Smooth muscle cell (in vitro differentiated cells): Measurements from ENCODE around the gene DYSF. TPM values are rescaled to one million over a fixed set of nuclear protein-coding genes. Genes with fewer than 3 reads are reported as not detected.

Experiments
- DNase-seq: peaks from one replicate; lab custom pipeline; 2025; ENCODE audit not compliant: unreplicated experiment; lab: John Stamatoyannopoulos, UW
- H2AFZ ChIP-seq: fragments of 200-600 bp; sonication (generic); 2 replicates; pipeline ENCODE4 v1.6.0; 2016; ENCODE audit warnings: antibody characterized with exemption, low read depth, mild to moderate bottlenecking
- H3F3A ChIP-seq: fragments of 200-600 bp; sonication (generic); 2 replicates; pipeline ENCODE4 v1.6.0; 2017; ENCODE audit warnings: antibody characterized with exemption, low read depth
- H3K27ac ChIP-seq: fragments of 200-600 bp; sonication (generic); 2 replicates; pipeline ENCODE4 v1.5.1; 2016; ENCODE audit warnings: low read depth, mild to moderate bottlenecking
- H3K27me3 ChIP-seq: fragments of 200-600 bp; sonication (generic); 2 replicates; pipeline ENCODE4 v1.6.1; 2016; ENCODE audit warnings: low read depth, mild to moderate bottlenecking
- H3K36me3 ChIP-seq: fragments of 200-600 bp; sonication (generic); 2 replicates; pipeline ENCODE4 v1.5.1; 2016; ENCODE audit warnings: low read depth
- H3K4me1 ChIP-seq: fragments of 200-600 bp; sonication (generic); 2 replicates; pipeline ENCODE4 v1.5.1; 2016; ENCODE audit warnings: low read depth
- H3K4me2 ChIP-seq: fragments of 200-600 bp; sonication (generic); 2 replicates; pipeline ENCODE4 v1.6.0; 2016; ENCODE audit warnings: mild to moderate bottlenecking
- H3K4me3 ChIP-seq: fragments of 200-600 bp; sonication (generic); 2 replicates; pipeline ENCODE4 v1.5.1; 2016; ENCODE audit warnings: mild to moderate bottlenecking
- H3K79me2 ChIP-seq: fragments of 200-600 bp; sonication (generic); 2 replicates; pipeline ENCODE4 v1.6.0; 2016; ENCODE audit warnings: low read depth, mild to moderate bottlenecking
- H3K9ac ChIP-seq: fragments of 200-600 bp; sonication (generic); 2 replicates; pipeline ENCODE4 v1.6.0; 2016; ENCODE audit warnings: low read depth
- H3K9me3 ChIP-seq: fragments of 200-600 bp; sonication (generic); replicated peaks from 2 replicates; pipeline ENCODE4 v1.5.1; 2016; ENCODE audit warnings: low read depth
- H4K20me1 ChIP-seq: fragments of 200-600 bp; sonication (generic); 2 replicates; pipeline ENCODE4 v1.6.0; 2016; ENCODE audit warnings: low read depth
- CTCF ChIP-seq: fragments of 200-600 bp; sonication (generic); IDR thresholded peaks from 2 replicates; pipeline ENCODE4 v1.5.1; 2017; ENCODE audit warnings: borderline replicate concordance, mild to moderate bottlenecking, antibody characterized with exemption; ENCODE audit not compliant: insufficient read depth, poor library complexity, severe bottlenecking
- WGBS: methylation state at CpG from one replicate; pipeline ENCODE4 v1.1.7; 2016; ENCODE audit warnings: low lambda C conversion rate; 5-methylcytosine and 5-hydroxymethylcytosine counted together
- polyA plus RNA-seq: library from polyadenylated mRNA; unstranded; fragments of >200 nt; fragmentation: Nextera tagmentation; extraction: Ambion mirVana; gene quantifications from 2 replicates; pipeline ENCODE4 v1.2.1, GENCODE V29; 2016
- total RNA-seq: library from RNA; depleted of rRNA; stranded (reverse); fragments of >200 nt; gene quantifications from 2 replicates; pipeline ENCODE4 v1.2.3, GENCODE V29; 2014

The DYSF gene
- total and polyA plus RNA-seq, 2 experiments from 2014 or later: 0.64 to 1.6 TPM

- H4K20me1 ChIP-seq: no peaks in the 10 kb centered on the region
- no peak overlapping the region for H3K4me3 ChIP-seq
- H3K27me3 ChIP-seq: peaks cover 6% of the 10 kb centered on the region
- no peaks in the 10 kb centered on the region for H3K4me1 ChIP-seq
- H3K36me3 ChIP-seq: no peaks in the 10 kb centered on the region
- 63% methylated on average over 12 of the region's 13 CpGs for WGBS
- no peak for DNase-seq
- H3K9ac ChIP-seq: no peak overlapping the region
- H3K9me3 ChIP-seq: no peaks in the 10 kb centered on the region
- H3K27ac ChIP-seq: no peak overlapping the region
- no peaks in the 10 kb centered on the region for H3K79me2 ChIP-seq
- H2AFZ ChIP-seq: no peak overlapping the region
- H3F3A ChIP-seq: no peaks in the 10 kb centered on the region
- no peak overlapping the region for H3K4me2 ChIP-seq
- no peak for TF ChIP-seq CTCF
These were observed 94.4 kb downstream of the DYSF start for GRCh38 chr2:71547616-71548285.

DNA sequence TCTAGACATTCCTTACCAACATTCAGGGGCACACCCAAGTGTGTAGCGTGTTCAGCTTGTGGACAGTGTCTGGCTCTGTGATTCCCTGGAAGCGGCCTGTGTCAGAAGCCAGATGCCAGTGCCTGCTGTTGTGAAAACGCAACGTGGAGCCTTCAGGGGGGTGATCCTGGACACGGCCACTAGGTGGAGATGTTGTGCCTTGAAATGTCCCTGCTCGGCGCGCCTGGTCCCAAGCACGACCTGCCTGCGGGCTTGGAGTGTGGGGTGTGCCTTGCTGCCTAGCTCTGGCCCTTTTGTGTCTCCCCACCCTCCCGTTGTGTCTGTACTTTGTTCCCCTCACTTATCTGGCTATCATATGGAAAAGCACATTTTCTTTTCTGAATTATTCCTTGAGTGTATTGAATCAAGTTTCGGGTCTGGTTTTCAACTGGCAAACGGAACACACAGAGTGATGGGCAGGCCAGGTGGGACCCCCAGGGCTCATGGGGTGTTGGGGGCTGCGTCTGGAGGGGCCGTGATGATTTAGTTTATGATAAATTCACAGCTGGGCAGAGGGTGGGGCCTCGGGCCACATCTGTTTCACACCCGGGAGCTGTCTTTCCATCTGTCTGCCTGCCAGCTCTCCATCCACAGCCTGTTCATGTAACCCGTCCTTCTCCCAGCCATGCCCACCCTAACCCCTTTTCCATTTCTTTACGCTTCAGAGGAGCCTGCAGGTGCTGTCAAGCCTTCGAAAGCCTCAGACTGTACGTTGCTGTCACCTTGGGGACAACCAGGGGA lies 95.5 kb downstream of the DYSF start:
- no peak overlapping the region for H2AFZ ChIP-seq
- no peak for DNase-seq
- H4K20me1 ChIP-seq: no peaks in the 10 kb centered on the region
- H3K4me1 ChIP-seq: no peaks in the 10 kb centered on the region
- H3K36me3 ChIP-seq: no peaks in the 10 kb centered on the region
- H3K79me2 ChIP-seq: no peaks in the 10 kb centered on the region
- H3K4me2 ChIP-seq: no peak overlapping the region
- no peaks in the 10 kb centered on the region for H3K9me3 ChIP-seq
- H3K27me3 ChIP-seq: peaks cover 6% of the 10 kb centered on the region
- H3K4me3 ChIP-seq: no peak overlapping the region
- 67% methylated on average over 21 of the region's 21 CpGs for WGBS
- no peak overlapping the region for H3K27ac ChIP-seq
- H3F3A ChIP-seq: no peaks in the 10 kb centered on the region
- peak; percentile 63 for TF ChIP-seq CTCF
- no peak overlapping the region for H3K9ac ChIP-seq

- 94% methylated on average over 11 of the region's 11 CpGs for WGBS
- Histone ChIP-seq H3K27ac (no peak overlapping the region), H3K4me1 (no peaks in the 10 kb centered on the region), H3K4me3 (no peak overlapping the region), H3K4me2 (no peak overlapping the region), H3F3A (no peaks in the 10 kb centered on the region), H2AFZ (no peak overlapping the region), H3K36me3 (no peaks in the 10 kb centered on the region), H3K9me3 (no peaks in the 10 kb centered on the region), H3K27me3 (peaks cover 6% of the 10 kb centered on the region), H3K9ac (no peak overlapping the region), H3K79me2 (no peaks in the 10 kb centered on the region), H4K20me1 (no peaks in the 10 kb centered on the region)
- DNase-seq: no peak
- TF ChIP-seq CTCF: no peak
These were observed 97.7 kb downstream of the DYSF start for GRCh38 chr2:71550801-71551630.
